HL-60 (cell line): ENCODE data around the gene KNSTRN.

Source experiments
- DNase-seq, 2 experiments: peaks; one replicate each; pipeline ENCODE4 v3.0.0-alpha.2; 2010 to 2020; ENCODE audit warnings: low read depth in 1 of 2, low spot score in 1 of 2
- H3K27ac ChIP-seq: fragments of 250-450 bp; sonication (Bioruptor Pico); replicated peaks from 2 replicates; pipeline ENCODE4 v1.5.1; 2020; ENCODE audit warnings: mild to moderate bottlenecking, moderate library complexity
- H3K27me3 ChIP-seq: fragments of 250-450 bp; sonication (Bioruptor Pico); 2 replicates; pipeline ENCODE4 v1.5.1; 2021; ENCODE audit warnings: mild to moderate bottlenecking, moderate library complexity; ENCODE audit not compliant: insufficient read depth, poor library complexity, severe bottlenecking
- H3K4me3 ChIP-seq: replicated peaks from 2 replicates; pipeline ENCODE4 v1.5.1; 2011; ENCODE audit warnings: mild to moderate bottlenecking, control low read depth, low read length; ENCODE audit not compliant: insufficient read depth
- CTCF ChIP-seq: IDR thresholded peaks from one replicate; pipeline ENCODE4 v1.5.1; 2011; ENCODE audit warnings: low read length, control low read depth, inconsistent platforms; ENCODE audit not compliant: insufficient read depth
- GABPA ChIP-seq: IDR thresholded peaks from 2 replicates; pipeline ENCODE4 v1.6.1; 2012; ENCODE audit warnings: low read depth
- POLR2AphosphoS5 ChIP-seq: IDR thresholded peaks from 2 replicates; pipeline ENCODE4 v1.6.1; 2012; ENCODE audit warnings: low read depth
- SPI1 ChIP-seq: IDR thresholded peaks from 2 replicates; pipeline ENCODE4 v1.6.1; 2012; ENCODE audit warnings: low read depth, mild to moderate bottlenecking, borderline replicate concordance
- TF ChIP-seq, protein P1 (sequence below): IDR thresholded peaks from 2 replicates; pipeline ENCODE4 v1.6.1; 2012; ENCODE audit warnings: low read depth; ENCODE audit not compliant: insufficient replicate concordance

Gene KNSTRN

DNA sequence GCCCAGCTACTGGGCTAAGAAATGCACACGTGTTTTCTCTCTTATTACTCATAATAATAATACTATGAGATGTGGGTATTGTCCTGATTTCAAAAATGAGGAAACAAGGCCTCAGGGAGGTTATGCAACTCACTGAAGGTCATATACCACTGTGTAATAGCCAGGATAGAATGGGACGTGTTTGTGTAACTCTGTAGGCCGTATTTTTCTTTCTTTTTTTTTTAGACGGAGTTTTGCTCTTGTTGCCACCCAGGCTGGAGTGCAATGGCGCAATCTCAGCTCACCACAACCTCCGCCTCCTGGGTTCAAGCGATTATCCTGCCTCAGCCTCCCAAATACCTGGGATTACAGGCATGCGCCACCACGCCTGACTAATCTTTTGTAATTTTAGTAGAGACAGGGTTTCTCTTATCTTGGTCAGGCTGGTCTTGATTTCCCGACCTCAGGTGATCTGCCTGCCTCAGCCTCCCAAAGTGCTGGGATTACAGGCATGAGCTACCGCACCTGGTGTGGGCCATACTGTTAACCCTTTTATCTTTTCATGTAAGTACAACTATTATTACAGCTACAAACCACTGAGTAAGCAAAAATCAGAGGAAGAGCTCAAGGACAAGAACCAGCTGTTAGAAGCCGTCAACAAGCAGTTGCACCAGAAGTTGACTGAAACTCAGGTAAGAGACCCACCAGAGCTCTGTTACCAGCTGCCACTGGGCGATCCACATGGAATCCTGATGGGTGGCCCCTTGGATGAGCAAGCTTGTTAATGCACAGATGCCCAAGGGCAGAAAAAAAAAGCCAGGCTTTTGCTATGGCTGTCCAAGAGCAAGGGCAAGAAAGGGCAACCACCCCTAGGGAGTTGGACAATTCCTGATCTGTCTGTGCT lies 6.7 kb downstream of the KNSTRN start:
- TF ChIP-seq SPI1 (no peak; the same call in 1 of the 2 replicates), POLR2AphosphoS5 (peak; percentile 10; the same call in 1 of the 2 replicates)
- H3K27ac ChIP-seq: peak overlapping the region; percentile 3; the same call in 1 of the 2 replicates
- no peak overlapping the region for H3K4me3 ChIP-seq
- DNase-seq: peak; percentile 58 to 84
- no peaks in the 10 kb centered on the region for H3K27me3 ChIP-seq

- TF ChIP-seq, protein P1, sequence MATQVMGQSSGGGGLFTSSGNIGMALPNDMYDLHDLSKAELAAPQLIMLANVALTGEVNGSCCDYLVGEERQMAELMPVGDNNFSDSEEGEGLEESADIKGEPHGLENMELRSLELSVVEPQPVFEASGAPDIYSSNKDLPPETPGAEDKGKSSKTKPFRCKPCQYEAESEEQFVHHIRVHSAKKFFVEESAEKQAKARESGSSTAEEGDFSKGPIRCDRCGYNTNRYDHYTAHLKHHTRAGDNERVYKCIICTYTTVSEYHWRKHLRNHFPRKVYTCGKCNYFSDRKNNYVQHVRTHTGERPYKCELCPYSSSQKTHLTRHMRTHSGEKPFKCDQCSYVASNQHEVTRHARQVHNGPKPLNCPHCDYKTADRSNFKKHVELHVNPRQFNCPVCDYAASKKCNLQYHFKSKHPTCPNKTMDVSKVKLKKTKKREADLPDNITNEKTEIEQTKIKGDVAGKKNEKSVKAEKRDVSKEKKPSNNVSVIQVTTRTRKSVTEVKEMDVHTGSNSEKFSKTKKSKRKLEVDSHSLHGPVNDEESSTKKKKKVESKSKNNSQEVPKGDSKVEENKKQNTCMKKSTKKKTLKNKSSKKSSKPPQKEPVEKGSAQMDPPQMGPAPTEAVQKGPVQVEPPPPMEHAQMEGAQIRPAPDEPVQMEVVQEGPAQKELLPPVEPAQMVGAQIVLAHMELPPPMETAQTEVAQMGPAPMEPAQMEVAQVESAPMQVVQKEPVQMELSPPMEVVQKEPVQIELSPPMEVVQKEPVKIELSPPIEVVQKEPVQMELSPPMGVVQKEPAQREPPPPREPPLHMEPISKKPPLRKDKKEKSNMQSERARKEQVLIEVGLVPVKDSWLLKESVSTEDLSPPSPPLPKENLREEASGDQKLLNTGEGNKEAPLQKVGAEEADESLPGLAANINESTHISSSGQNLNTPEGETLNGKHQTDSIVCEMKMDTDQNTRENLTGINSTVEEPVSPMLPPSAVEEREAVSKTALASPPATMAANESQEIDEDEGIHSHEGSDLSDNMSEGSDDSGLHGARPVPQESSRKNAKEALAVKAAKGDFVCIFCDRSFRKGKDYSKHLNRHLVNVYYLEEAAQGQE: no peak
- no peak for TF ChIP-seq CTCF
- TF ChIP-seq SPI1: no peak
- TF ChIP-seq POLR2AphosphoS5: no peak
- no peak for TF ChIP-seq GABPA
- DNase-seq: no peak
- Histone ChIP-seq H3K27ac (no peak overlapping the region), H3K27me3 (no peaks in the 10 kb centered on the region), H3K4me3 (no peak overlapping the region)
Measured at GRCh38 chr15:40389824-40390595, 7.5 kb downstream of the KNSTRN start.

DNA sequence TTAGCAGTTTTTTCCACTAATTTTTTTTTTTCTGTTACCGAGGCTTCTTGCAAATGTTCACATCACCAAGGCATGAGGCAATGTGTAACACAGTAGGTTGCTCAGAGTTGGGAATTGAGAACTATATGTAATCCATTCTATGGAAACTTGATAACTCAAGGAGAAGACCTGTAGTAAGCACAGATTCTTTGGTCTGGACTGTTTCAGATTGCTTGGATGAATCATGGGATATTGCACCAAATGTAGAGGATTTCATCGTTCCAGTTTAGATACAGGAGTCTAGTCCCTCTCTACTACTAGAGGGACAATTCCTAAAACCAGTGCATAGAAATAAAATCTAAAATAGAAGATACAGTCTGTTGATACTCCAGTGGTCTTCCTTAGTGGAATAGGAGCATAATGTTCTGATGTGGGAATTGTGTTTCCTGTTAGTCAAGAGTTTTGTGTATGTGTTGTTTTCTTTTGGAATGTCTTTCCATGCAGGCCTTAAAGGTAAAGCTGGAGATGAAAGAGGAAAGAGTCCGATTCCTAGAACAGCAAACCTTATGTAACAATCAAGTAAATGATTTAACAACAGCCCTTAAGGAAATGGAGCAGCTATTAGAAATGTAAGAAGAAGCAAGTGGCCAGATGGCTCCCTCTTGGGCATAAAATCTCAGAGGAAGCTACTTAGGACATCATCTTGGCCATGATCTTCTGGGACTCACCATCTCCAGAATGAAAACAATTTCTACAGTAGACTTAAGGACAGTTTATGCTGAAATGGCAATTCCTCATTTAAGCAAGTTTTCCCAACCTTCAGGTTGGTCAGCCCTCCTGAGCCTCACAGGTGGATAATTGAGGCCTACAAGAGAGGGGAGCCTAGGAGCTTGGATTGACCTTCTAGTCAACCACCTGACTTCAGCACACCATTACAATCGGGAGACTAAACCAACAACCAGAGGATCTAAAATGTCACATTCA lies 10.7 kb downstream of the KNSTRN start:
- H3K27me3 ChIP-seq: no peaks in the 10 kb centered on the region
- DNase-seq: no peak
- H3K27ac ChIP-seq: no peak overlapping the region
- no peak overlapping the region for H3K4me3 ChIP-seq
- TF ChIP-seq SPI1: no peak
- TF ChIP-seq CTCF: no peak
- TF ChIP-seq, protein P1: no peak
- no peak for TF ChIP-seq GABPA
- no peak for TF ChIP-seq POLR2AphosphoS5
